ENCODE data around the gene NOS1AP.

Gene NOS1AP

DNA sequence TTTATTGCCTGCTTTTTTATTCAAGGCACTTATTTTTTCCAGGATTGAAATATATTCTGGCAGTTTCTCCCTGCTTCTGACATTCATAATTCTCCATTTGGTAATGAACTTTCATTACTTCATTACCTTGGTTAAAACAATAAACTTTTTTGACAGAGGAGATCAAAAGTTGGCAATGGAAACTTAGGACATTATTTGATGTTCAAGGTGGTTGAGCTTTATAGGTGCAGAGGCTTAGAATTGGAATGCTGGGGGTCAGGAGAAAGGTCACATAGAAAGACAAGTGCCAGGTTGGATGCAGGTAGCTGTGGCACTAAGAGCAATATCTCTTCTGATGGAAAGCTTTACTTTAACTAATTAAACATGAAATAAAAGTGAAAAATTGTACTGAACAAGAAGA, 154.8 kb downstream of the NOS1AP start:
- DNase-seq: no peak

DNA sequence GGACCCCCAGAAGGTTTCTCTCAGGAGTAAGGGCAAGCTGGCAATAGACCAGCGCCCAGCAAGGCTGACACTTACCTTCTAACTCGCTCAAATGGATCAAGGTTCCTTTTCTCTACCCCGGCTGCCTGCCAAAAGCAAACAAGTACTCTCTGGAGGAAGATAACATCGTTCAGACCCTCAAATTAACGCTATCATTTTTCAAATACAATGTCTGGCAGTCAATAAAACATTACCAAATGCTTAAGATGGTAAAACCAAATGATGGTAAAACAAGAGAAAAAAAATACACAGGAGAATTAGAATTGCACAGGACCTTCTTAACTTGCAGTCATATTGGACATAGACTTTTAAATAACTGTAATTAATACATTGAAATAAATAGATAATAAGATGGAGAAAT, 159.1 kb downstream of the NOS1AP start:
- no peak for DNase-seq

DNA sequence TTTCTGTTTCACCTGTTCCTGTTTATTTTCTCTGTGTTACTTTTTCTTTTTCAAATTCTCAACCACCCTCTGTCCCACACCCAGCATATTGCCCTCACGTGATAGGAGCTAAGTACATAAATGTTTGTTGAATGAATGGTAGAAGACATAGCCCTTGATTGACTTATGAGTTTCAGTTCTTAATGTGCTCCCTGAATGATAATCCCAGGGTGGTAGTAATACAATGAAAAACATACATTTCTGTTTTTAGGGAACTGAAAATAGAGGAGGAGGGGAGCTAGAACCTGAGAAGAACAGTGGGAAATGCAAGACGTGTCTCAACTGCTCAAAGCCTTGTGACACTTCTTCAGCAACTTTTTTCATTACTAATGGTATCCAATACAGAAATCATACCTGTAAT, 160.1 kb downstream of the NOS1AP start:
- DNase-seq: no peak

DNA sequence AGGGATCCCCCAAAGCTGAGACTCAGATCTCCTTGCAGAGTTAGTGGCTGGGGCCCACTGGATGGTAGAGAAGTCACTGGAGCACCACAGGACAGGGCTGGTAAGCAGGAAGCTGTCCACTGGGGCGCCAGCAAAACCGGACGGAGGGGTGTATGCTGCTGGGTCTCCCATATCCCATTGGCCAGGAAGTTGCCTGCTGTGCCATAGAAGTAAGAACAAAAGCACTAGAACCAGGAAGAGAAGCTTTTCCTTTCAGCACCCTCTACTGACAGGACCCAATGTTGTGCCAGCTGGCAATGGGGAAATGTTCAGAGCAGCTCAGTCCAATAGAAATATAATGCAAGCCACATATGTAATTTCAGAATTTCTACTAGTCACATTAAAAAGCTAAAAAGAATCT, 160.6 kb downstream of the NOS1AP start:
- DNase-seq: no peak

DNA sequence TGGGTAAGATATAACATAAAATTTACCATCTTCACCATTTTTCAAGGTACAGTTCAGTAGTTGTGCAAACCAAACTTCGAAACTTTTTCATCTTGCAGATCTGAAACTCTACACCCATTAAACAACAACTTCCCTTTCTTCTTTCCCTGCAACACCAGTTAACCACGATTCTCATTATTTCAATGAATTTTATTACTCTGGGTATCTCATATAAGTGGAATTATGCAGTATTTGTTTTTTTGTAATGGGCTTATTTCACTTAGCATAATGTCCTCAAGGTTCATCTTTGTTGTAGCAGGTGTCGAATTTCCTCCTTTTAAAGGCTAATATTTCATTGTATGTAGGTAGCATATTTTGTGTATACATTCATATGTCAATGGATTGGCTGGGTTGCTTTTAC, 161.0 kb downstream of the NOS1AP start:
- no peak for DNase-seq

DNA sequence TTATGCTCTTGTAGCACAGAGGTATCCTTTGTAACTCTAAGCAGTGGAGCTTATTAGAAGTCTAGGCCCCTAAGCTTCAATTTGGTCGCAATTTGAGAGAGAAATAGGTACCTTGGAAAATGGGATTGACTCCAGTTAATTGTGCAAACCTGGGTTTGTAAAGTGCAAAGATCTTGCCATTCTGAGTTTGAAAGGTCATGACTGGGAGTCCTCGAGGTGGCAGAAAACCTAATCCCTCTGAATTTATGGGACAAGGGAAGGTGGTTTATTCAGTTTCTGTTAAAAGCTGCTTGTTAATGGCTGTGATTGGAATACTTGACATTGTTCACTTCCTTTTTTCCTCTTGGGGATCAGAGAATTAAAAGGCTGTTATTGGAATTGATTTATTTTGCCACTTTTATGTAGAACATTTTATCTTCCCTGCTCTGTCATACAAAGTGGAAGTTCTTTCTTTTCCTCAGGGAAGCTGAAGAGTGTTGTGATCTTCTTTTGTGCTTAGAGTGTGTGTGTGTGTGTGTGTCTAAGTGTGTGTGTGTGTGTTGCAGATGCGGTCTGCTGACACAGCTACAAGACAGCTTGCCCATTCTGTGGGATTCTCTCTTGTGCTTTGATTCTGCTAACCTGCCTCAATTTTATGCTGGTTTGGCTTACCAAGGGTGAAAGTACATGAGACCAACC, 162.7 kb downstream of the NOS1AP start:
- DNase-seq: no peak

DNA sequence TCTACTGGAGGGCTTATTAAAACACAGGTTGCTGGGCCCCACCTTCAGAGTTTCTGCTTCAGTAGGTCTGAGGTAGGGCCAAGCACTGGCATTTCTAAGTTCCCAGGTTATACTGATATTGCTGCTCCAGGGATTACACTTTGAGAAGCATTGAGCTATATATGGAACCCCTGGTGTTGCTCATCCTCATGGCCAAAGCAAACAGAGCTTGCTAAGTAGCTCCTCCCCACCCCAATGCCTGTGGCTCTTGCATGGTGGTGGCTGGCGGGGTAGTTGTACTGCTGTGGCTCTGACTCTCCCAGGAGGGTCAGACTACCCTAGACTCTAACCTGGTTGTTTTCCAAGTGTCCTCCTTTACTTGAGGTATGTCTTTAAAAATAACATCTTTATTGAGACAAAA, 163.6 kb downstream of the NOS1AP start:
- no peak for DNase-seq

DNA sequence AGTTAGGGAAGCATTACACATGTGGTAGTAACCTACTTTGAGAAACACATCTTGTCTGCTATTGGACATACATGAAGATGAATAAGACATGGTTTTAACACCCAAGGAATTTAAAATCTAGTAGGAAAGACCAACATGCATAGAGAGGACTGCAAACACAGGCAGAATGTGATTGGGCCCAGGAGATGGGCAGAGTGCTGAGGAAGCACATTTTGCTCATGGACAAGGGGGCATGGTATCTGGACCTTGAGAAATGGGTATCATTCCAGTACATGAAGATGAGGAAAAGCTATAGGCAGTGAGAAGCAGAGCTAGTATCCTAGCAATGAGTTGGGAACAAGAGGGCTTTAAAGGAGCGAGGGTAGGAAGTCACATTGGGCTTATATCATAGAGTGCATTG, 164.4 kb downstream of the NOS1AP start:
- no peak for DNase-seq

DNA sequence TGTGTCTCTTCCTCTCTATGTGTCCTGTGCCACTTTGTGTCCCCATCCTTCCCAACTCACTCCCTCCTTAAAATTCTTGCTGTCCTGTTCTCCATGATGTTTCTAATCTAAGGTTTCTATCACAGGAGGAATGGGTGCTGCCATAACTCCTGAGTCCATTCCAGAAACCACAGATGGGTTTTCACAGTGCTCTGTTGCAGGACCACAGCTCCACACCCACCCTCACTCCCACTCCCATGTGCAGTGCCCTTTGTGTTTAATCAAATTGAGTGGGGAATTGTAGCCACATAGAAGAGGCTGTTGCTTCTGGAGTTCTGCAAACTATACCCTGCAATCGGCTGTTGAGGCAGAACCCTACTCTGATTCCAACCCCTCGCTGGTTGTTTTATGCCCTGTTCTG, 165.1 kb downstream of the NOS1AP start:
- DNase-seq: no peak

DNA sequence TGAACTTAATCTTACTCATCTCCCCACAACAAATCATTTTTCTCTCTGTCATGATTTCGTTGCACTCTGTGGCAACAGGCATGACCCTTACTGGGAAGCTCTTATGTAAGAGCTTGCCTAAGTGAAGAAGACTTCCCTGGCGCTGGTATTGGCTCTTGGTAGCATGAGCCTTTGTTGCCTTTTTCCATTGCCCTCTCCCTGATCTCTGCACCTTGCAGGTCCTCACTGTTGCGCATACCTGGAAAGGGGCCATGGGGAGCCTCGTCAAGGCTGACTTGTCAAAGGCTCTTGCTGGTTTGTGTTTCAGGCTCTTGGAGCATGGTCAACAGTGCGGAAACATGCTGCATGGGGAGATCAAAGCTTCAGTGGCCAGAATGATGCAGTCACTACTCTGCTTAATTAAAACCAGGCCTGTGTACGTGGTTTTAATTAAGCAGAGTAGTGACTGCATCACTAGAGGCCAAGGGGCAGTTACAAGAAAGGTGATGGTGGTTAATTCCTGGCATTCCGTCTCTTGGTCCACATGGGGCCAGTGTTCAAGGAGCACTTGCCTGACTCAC, 165.8 kb downstream of the NOS1AP start:
- no peak for DNase-seq

DNA sequence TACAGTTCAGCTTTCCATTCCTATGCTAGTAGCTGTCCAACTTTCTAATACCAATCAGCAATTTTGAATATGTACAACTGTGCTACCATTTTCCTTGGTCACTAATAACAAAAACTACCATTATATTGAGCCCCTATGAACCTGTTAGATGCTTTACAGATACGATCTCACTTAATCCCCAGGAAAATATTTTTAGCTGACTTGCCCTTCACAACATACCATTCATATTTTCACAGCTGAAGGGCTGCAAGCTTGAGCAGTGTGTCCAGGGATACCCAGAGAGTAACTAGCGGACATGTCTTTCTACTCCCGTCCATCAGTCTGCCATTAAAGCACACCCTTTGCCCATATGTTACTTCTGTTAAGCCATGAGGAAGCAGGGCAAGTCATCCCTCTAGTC, 166.7 kb downstream of the NOS1AP start:
- no peak for DNase-seq

DNA sequence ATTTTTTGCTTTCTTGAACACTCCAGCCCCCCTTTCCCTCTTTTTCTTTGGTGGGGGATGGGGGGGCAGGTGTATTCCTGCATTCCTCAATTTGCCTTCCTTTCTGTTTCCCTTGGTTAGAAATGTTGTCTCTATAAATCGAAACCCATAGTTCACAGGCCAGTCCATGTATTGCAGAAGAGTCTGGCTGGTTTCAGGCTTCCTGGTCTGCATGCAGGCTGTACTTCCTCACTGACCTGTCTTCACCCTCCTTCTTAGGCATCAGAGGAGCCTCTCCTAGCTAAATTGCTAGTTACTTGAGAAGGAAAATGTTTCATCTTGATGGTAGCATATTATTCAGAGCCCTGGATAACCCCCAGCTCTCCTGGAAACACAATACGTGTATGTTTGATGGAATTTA, 167.1 kb downstream of the NOS1AP start:
- no peak for DNase-seq

DNA sequence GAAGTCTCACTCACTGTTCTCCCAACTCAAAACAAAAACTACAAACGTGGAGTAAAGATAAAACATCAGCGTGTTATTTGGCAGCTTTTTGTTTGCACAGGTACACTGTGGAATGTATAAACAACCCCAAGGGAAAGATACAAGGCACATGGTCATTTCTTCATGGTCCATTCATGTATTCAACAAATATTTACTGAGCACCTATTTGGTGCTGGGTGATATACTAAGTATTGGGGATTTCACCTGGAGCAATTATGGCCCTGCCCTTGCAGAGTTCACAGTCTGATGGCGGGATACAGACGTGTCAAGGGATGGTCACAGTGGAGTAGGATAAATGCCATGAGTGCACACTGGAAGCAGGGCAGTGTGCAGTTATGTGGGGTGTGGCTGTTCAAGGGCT, 171.1 kb downstream of the NOS1AP start:
- no peak for DNase-seq

DNA sequence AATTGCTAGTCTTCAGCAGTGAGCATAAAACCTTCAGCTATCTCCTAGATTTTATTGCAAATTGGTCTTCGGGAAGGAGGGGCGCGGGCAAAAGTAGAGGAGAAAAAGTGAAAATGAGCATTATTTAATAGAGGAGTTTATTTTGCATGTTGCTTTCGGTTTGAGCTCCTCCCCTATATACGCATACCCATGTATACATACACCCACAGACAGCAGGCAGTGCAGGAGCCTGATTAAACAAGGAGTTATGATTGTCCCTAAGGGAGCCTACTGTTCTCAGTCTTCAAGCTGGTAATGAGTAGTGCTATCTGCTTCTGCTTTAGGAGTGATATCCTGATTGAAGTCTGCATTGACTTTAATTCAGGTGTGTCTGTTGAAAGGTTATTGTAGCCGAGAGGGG, 173.3 kb downstream of the NOS1AP start:
- DNase-seq: no peak

DNA sequence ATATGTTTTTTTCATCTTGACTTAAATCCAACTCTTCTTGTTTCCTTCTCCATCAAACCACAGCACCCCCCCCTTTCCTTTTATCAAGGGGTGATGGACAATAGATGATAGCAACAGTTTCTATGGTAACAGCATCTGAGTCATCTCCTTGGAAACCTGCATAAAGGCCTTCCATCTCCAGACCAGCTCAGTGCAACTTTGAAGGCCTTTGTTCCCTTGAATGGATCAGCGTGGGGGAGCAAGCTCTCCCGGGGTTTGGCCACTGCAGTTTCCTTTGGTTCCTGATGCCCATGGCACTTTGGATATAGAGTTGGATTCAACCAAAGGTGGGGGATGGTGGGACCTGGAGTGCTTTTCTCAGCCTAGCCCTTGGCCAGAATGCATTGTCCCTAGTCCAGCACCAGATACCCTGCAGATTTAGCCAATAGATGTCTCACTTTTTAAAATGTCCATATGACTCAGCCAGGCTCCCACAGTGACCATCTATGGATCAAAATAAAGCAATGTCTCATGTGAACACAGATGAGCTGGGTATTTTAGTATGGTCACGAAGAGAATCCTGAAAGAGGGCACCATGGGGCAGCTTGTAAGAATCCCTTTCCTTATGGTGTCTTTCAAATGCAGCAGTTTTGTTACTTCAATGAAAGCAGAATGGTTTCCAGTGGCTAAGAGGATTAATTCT, 179.5 kb downstream of the NOS1AP start:
- DNase-seq: no peak

DNA sequence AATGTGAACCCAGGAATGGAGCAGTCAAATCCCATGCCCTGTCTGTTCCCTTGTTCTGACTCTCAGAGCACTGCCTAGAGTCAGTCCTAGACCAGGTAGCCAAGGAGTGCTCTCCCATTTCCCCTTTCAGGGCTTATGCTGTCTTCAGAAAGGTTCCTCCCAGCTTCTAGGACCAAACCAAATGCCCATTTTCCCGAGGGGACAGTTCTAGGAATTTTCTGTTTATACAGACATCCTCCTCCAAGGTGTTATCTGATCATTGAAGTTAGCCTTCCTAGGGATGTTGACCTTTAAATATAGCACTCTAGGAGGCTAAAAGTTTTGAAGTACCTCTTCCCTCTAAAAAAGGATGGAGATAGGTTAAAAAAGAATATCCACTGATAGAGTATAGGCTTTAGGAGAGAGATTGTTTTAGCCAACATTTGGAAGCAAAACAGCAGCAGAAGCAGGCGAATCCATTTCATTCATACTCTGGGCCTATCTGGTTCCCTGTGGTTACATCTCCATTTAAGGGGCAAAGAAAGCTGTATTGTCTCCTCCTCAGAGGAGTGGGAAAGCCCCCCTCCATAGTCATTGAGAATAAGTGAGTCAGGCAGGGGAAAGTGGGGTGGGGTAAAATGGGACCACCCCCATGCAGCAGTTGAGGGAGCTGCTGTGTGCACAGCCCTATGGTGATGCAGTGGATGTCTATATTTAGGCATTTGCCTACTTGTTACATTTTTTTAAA, 180.7 kb downstream of the NOS1AP start:
- no peak for DNase-seq

DNA sequence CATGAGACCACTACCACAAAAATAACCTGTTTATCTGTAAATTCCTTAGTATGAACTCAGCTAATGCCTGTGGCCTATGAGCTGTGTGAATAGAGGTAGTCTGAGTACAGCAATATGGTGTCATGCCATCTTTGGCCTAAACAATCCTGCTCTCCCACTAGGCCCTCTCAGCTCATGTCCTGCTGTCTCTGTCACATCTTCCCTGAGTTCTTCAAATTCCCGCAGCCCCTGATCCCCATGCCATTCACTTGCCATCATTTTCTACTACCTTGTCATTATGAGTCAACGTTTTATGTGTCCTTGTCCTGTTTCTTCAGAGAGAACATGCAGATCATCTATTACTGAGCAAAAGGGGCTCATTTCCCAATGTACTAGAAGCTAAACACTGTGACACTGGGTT, 181.6 kb downstream of the NOS1AP start:
- DNase-seq: no peak

DNA sequence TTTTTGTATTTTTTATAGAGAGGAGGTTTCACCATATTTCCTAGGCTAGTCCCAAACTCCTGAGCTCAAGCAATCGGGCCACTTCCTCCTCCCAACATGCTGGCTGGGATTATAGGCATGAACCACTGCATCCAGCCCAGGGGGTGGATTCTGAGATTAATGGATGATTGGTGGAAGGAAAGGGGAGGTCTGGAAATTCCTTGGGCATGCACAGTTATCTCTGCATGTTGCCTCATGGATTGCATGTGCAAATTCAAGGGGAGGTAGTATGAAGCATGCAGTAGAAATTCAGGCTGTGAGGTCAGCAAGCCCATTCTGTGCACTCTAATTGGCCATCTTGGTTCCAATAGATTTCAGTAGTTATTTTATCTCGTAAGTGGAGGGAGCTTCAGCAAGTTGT, 182.7 kb downstream of the NOS1AP start:
- DNase-seq: no peak

DNA sequence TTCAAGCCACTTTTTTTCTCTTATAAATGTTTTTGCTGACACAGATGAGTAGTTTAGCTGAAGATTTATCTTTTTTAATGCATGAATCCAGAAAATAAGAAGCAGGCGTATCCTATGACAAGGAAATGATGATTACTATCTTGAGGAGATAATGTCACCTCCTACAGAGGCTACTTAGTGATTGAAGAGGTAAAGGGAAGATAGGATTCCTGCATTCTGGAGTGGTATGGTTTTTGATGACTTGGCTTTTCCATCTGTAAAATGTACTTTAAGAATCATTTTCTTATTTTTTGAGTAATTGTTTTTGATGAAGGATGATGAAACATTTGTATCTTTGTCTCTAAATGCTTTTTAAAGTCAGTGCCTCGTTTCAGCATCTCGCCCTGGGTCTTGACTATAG, 184.3 kb downstream of the NOS1AP start:
- DNase-seq: no peak

DNA sequence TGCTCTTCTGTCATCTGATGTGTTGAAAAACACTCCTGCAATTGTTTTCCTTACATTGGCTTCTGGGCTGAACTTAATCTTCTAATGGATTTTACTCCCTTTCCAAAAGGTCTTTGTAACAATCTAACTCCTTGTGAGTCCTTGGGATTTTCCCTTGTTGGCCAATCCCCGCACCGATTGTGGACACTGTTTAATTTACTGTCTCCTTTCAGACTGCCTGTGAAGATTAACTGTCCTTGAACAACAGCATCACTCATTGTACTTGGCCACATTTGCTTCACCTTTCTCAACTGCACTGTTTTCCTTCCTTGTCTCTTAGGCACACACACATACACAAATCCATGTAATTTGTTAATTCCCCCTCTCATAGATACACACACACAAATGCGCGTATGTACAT, 186.8 kb downstream of the NOS1AP start:
- DNase-seq: no peak

DNA sequence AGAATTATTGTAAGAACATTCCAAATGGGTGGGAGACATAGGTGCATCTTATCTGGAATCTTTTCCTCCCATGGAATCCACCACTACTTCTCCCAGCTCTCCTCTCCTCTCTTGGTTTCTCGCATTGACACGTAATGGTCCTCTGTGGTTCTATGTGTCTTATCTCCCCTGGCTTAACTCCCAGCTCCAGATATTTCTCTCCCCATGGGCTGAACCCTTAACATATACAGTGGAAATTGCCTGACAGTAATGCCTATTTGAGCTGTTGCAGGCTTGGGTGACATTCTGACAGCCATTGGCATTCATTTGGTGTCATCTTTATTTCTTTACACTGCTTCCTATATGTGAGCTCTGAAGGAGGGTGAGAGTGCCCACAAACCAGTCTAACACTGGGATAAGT, 188.9 kb downstream of the NOS1AP start:
- no peak for DNase-seq

DNA sequence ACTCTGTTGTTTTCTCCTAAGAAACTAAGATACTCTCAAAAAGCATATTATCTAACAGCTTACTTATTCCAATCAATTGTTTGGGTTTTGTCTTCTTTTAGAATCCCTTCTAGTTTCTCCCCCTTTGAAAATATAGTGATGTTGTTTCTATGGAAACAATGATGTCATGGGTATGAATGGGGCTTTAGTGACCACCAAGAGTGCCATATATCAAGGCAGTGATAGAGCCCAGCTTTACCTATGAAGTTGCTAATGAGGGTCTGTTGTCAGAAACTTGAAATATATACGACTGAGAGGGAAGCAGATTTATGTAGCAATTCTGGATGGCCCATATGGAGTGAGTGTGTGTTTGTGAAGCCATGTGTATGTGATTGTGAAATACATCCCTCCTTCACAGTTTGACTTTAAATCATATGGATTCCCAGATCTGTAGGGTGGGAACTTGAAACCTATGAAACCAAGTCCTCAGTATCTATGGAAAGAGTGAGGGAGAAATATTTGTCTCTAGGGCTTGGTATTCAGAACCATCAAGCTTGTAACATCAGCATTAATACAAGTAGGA, 190.5 kb downstream of the NOS1AP start:
- DNase-seq: no peak

DNA sequence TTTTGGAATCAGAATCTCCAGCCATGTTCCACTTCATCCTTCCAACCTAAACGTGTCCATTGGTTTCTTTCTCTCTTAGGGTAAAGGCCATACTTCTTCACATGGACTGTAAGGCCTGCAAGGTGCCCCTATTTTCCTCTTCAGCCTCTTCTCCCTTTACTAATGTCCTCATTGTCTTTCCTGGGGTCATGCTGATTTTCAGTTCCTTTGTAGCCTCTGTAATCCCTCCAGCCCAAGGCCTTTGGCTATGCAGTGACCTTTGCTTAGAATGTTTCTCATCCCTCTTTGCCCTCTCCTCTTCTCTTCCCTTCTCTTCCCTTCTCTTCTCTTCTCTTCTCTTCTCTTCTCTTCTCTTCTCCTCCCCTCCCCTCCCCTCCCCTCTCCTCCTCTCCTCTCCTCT, 194.6 kb downstream of the NOS1AP start:
- DNase-seq: no peak

DNA sequence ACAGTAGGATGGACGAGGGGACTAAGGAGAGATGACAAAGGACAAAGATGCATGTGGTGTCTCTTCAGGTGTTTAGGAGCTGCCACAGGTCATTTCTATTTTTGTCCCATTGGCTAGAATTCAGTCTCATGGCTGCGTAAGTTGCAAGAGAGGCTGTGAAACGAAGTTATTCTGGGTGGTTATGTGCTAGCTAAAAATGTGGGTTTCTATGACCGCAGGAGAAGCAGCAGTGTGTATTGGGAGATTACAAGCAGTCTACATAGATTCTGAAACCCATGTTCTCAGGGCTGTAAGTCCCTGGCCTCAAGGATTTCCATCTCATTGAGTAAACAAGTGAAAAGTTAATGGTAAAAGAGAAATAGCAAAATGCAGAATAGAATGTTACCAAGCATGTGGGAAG, 196.5 kb downstream of the NOS1AP start:
- DNase-seq: no peak

Data from stimulated activated naive CD4-positive, alpha-beta T cell treated with Interleukin-2 at 50 U/mL for 16 hours (primary cell).